Stomach (tissue), 4 donors: ENCODE results near the gene GLRX5.

Experiments
- POLR2AphosphoS5 ChIP-seq, 3 donors: sonication (generic); formaldehyde crosslinking; IDR thresholded peaks; one replicate each; pipeline ENCODE4 v1.6.1; 2016; ENCODE audit warnings: antibody characterized with exemption in 3 of 3
- TF ChIP-seq, protein P1 (sequence below), 7 experiments: fragments of 450-650 bp in 4 of 7; fragments of 200-600 bp in 3 of 7; sonication (generic) in 3 of 7; IDR thresholded peaks; one replicate each; pipeline ENCODE4 v1.5.1; 2016 to 2019; ENCODE audit warnings: antibody characterized with exemption in 7 of 7, control low read depth in 2 of 7, mild to moderate bottlenecking in 1 of 7

DNA sequence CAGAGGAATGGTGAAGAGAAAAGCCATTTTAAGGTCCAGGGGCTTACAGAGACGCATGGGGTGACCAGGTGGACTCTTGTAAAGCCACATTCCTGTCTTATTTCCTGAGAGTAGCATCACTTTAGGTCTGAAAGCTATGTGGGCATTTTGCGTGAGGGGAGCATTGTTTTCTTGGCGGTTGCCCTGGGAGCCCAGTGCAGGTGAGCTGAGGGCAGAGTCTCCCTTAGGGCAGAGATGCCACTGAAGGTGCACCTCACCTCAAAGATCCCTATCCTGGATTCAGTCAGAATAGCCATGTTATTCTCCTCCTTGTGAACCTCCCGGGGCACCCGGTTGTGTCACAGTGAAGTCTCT, 12.4 kb downstream of the GLRX5 start:
- TF ChIP-seq, protein P1, sequence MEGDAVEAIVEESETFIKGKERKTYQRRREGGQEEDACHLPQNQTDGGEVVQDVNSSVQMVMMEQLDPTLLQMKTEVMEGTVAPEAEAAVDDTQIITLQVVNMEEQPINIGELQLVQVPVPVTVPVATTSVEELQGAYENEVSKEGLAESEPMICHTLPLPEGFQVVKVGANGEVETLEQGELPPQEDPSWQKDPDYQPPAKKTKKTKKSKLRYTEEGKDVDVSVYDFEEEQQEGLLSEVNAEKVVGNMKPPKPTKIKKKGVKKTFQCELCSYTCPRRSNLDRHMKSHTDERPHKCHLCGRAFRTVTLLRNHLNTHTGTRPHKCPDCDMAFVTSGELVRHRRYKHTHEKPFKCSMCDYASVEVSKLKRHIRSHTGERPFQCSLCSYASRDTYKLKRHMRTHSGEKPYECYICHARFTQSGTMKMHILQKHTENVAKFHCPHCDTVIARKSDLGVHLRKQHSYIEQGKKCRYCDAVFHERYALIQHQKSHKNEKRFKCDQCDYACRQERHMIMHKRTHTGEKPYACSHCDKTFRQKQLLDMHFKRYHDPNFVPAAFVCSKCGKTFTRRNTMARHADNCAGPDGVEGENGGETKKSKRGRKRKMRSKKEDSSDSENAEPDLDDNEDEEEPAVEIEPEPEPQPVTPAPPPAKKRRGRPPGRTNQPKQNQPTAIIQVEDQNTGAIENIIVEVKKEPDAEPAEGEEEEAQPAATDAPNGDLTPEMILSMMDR (IDR thresholded peaks at IDR 0.05), result no peak
- TF ChIP-seq POLR2AphosphoS5 (IDR thresholded peaks at IDR 0.05), result no peak
